Measurements from ENCODE around the gene HACL1.
"Not testable (repeated sequence)": the region's sequence is repeated elsewhere in the genome, so short reads cannot be mapped to it uniquely, and the experiment has no call there.

HACL1 gene

DNA sequence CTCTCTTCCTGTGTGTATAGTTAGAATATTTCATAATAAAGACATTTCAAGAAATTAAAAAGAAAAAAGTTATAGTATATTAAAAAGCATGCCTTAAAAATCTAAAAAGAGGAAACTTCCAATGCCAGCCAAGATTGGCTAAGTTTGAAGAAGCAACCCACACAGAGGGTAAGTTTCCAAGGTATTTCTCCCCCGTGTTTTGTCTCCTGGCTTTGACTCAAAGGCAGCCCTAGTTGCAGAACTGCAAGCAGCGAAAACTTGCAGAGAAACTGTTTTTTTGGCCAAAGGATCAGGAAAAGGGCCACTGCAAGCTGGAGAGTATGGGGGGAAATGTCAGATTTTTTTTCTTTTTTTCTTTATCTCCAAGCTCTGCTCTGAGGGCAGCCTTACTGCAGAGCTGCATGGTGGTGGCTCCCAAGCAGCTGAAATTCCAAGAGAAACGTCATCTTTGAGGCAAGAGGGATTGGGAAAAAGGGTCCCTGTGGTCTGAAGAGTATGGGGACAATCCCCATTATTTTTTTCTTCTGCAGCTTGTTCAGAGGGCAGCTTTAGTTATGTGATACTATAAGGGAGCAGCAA lies 23.0 kb downstream of the HACL1 start:
- FAIRE-seq, result no peak

DNA sequence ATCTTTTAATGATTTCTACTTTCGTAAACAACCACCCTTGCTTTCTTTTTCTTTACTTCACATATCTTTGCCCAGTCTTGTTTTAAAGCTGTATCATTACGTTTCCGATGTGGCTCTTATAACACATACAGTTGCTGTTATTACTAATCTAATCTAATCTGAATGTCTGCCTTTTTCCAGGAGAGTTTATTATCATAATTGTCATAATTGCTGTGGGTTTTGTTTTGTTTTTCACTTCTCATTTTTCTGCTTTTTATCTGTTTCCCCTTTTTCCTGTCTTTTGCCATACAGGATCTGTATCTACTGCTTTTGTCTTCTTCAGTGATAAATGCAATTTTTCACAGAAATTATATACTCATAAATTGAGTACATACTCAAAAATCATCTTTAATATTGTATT lies 24.9 kb downstream of the HACL1 start:
- peak; percentile 9 for FAIRE-seq

DNA sequence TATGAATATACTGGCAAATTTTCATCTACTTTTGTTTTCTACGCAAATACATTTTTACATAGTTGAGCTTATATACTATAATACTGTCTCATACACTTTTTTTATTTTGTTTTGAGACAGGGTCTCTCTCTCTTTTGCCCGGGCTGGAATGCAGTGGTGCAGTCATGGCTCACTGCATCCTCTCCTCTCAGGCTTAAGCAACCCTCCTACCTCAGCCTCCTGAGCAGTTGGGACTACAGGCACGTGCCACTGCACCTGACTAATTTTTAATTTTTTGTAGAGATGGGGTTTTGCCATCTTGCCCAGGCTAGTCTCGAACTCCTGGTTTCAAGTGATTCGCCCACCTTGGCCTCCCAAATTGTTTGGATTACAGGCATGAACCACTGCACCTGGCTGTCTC lies 25.9 kb downstream of the HACL1 start:
- no peak for FAIRE-seq

GRCh38 chr3:15572138-15572537 lies 29.2 kb downstream of the HACL1 start:
- no peak for FAIRE-seq

- FAIRE-seq, result no peak
Observed at GRCh38 chr3:15563190-15563589, 38.2 kb downstream of the HACL1 start.

- no peak for FAIRE-seq
Observed at GRCh38 chr3:15562560-15562959, 38.8 kb downstream of the HACL1 start.

GRCh38 chr3:15558581-15558980 lies 42.8 kb downstream of the HACL1 start:
- FAIRE-seq, result no peak

DNA sequence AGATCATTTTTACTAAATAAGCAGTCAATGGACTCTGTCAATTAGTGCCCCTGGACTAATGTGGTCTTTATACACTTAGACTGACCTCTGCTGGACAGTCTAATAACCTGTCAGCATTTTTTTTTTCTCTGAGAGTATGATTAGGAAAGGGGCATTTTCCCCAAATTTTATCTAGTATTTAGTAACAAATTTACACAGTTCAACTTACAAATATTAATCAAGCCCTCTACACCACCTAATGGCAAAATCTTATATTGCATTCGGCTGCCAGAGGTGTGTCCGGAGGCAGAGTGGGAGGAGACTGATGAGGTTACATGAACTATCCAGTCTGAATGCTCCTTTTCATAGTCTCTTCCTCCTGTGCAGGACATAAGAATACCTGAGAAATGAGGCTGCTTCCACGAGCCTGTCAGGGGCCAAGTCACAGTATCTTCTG lies 43.8 kb downstream of the HACL1 start:
- peak; percentile 94 for FAIRE-seq

DNA sequence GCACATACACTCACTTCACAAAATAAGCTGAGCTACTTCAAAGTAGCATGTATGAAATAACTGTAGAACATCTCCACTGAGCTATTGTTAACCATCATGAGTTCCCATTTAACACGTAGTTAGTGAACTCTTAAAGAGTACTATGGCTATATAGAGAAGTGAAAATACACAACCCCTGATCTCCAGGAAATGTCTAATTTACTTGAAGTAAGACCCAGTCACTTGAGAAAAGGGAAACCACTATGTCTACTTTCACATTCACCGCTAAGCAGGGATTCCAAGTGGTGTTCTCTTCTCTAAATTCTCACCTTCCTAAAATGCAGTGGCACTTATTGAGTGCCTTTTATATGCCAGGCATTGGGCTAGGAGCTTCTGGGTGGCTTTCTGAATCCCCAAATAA lies 44.9 kb downstream of the HACL1 start:
- FAIRE-seq, result no peak

DNA sequence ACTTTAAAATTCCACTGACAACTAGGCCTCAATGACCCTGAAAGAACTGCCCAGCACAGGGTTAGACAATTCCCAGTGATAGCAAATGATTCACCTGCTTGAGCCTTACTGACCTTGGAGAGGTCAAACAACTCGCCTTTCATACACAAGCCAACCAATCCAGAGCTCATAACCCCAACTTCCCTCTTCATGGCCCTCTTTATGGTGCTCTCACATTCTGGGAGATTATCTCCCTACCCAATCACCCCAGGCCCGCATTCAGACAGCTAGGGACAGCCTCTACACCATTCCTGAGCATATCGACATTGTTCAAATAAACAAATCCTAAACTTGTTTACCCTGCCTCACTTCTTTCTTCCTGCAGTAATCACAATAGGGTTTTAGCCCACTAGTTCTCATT lies 47.6 kb downstream of the HACL1 start:
- FAIRE-seq, result no peak

DNA sequence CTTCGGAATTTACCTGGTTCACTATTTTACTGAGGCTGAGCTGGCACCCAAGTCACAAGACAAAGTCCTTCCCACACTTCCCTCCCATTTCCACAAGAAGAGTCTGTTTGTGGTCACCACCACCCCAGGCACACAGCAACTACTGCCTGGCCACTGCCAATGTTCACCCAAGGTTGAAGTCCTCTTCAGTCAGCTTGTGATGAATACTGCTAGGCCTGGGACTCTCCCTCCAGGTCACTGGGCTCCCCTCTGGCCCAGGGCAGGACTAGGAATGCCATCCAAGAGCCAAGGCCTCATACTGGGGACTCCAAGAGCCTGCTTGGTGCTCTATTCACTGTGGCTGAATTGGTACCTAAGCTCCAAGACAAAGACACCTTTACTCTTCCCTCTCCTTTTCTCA lies 49.5 kb downstream of the HACL1 start:
- no peak for FAIRE-seq

GRCh38 chr3:15549846-15550245 lies 51.5 kb downstream of the HACL1 start:
- FAIRE-seq, result no peak

GRCh38 chr3:15542614-15543013 lies 58.8 kb downstream of the HACL1 start:
- no peak for FAIRE-seq

- no peak for FAIRE-seq
Observed at GRCh38 chr3:15541371-15541770, 60.0 kb downstream of the HACL1 start.

DNA sequence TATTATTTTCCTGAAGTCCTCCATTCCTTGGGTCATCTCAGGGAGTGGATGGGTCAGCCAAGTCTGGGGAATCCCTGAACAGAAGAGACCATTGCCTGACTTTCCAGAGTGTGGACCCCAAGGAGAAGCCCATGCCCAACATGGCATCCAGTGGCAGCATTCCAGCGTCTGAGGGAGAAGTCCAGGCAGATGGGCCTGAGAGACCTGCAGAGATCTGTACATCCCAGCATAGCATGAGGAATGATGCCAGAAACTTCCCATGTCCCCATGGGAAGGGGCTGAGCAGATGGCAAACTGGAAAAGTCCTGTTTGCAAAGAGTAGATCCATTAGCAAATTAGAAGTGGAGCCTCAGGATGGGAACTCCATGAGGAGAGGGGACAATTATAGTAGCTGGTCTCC lies 62.3 kb downstream of the HACL1 start:
- no peak for FAIRE-seq

DNA sequence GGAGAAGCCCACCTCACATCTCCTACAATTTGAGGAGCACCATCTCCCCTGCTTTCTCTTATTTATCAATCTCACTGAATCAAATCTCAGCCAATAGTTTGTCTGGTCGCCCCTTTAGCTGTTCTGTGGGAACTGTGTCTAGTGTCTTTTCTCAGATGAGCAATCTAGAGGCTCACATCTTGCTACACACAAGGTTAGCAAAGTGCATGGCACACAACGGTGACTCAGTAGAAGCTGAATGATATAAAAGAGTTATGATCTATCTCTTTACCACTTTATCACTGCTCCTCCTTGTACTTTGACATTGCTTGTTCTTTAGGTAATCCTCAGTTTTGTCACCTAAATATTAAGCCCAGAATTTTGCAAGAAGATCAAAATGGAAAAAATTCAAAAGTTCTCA lies 63.0 kb downstream of the HACL1 start:
- FAIRE-seq, result no peak

DNA sequence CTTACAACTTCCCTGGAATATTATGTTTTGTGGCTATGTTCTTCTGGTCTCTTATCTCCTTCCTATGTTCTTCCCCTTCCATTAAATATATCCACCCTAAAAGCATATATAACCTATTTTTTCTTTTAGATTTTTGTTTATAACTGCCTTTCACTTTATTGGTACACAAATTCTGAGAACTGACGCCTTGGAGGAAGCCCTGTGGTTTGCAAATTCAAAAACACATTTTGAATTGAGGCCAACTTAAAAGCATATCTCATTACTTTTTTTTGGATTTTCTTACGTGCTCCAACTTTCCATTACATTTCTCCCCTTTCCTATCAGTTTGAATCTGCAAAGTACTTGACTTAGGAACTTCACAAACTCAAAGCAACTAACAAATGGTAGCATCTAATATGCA lies 64.5 kb downstream of the HACL1 start:
- FAIRE-seq, result no peak

DNA sequence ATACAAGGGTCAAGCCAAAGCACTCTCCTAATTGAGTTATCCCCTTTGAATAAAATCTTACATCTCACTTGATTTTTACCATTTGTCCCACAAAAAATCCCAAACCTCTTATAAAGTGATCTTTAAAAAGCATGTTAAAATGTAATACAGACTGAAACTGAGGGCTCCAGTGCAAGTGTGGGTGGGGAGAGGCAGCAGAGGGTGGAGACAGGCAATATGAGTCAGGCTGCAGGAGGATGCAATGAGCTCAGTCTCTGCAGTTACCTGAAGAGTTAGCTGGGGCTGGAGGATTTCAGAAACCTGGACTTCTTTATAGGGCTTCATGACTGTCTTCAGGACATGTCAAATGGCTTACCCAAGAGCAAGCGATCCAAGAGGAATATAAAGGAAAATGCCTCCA lies 65.6 kb downstream of the HACL1 start:
- FAIRE-seq, result no peak

DNA sequence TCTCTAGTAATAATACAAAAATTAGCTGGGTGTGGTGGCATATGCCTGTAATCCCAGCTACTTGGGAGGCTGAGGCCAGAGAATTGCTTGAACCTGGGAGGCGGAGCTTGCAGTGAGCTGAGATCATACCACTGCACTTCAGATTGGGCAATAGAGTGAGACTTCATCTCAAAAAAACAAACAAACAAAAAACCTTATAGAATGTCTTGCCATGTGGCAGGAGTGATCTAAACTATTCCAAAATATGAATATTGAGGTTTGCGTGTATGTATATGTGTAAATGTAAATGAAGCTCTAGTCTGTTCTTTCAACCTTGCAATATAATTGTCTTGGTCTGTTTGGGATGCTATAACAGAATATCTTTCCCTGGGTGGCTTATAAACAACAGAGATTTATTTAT lies 68.8 kb downstream of the HACL1 start:
- FAIRE-seq, result not testable (repeated sequence)

- FAIRE-seq, result no peak
Observed at GRCh38 chr3:15531346-15531745, 70.0 kb downstream of the HACL1 start.

DNA sequence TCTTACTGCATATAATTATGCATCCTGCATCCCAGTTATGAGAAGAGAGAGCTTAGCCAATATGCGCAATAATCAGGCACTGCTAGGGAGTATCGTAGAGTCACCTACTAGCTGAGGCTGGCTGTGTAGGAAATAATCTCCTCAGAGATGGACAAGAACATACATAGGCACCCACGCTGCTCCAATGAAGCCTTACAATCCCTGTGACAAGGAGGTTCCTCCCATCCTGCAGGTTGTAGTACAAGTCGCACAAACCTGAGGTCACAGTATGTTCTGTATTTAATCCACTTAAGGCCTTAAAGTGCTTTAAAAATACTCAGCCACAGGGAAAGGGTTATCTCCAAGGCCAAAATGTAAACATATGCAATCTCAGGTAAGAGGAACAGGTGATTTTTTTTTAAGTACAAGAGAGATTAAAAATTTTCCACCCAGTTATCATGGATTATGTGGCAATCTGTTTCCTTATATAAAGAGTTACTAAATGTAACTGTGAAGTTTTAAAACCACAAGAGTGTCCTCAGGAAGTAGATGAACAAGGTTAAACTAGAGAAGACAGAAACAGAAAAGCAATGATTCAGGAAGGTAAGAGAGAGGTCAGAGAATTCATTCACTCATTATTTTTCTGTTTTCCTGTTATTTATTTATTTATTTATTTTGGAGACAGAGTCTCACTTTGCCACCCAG lies 72.4 kb downstream of the HACL1 start:
- FAIRE-seq, result no peak

DNA sequence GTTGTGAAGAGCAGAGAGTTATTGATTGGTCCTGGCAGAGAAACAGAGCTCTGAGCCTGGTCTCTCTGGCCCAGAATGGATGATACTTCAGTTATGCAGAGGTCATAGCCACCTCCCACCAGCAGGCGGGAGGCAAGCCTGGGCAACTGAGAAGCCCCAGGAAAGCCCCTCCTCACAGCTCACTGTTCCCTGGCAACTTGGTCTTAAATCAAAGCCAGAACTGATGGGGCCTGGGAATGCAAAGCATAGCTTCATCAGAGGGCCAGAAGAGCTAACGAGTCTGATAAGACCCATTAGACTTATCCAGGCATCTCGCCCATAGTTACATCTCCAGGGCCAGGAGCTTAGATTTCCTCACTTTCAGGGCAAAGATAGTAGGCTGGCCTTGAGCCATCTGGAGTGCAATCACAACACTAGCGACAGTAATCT lies 74.3 kb downstream of the HACL1 start:
- FAIRE-seq, result no peak

DNA sequence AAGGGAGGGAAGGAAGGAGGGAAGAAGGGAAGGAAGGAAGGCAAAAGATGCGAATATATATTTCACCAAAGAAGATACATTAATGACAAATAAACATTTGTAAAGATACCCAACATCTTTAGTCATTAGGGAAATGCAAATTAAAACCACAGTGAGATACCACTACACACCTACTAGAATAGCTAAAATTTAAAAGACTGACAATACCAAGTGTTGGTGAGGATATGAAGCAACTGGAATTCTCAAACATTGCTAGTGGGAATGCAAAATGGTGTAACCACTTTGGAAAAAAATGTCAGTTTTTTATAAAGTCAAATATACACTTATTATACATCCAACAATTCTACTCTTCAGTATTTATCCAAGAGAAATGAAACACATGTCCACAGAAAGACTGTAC lies 75.6 kb downstream of the HACL1 start:
- no peak for FAIRE-seq

DNA sequence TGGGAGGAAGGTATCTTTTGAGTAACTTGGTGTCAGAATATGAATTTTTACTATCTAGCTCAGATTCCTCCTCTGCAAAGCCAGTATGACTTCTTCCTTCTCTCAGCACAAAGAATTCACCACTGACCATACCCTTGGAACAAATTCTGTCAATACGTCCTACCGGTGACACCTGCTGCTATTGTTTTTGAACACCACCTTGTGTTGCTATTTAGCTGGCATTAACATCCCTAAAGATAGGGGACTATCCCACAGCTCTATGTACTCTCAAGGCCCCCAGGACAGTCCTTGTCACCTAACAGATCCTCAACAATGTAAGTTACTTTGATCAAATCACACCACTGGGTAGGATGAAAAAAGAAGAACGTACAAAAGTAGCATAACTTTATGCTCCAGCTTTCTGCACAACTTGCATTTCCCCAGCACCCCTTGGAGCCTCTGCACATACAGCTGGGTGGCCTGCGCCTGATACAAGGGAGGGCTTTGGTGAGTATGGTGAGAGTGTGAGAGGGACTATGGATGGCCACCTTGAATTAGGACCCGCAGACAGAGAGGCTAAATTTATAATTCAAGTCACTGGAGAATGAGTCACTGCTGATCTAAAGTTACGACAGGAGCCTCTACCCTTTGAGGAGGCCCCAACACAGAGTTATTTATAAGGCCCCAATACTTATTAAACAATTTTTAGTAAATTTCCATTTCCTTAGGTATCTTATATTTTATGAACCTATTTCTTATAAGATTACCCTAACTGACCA lies 77.5 kb downstream of the HACL1 start:
- FAIRE-seq, result no peak
